Keratinocyte (primary cell): ENCODE measurements around the gene MT4. TPM values are rescaled to one million over a fixed set of nuclear protein-coding genes. Genes with fewer than 3 reads are reported as not detected.

Experiments
- DNase-seq: peaks from one replicate; pipeline ENCODE4 v3.0.0-alpha.2; 2011; ENCODE audit warnings: low read depth, missing footprints, low spot score
- FAIRE-seq: peaks from 2 replicates; lab custom pipeline; 2011; peaks lifted over from hg19 to GRCh38; lab: Jason Lieb, UNC
- H2AFZ ChIP-seq: 2 replicates; pipeline ENCODE4 v1.6.0; 2012; ENCODE audit warnings: low read length, control low read depth, inconsistent platforms; ENCODE audit not compliant: control insufficient read depth
- H3K27ac ChIP-seq: 2 replicates; pipeline ENCODE4 v1.5.1; 2011; ENCODE audit warnings: low read length; ENCODE audit not compliant: control insufficient read depth, insufficient read depth
- H3K27me3 ChIP-seq: 3 replicates; pipeline ENCODE4 v1.6.0; 2011; ENCODE audit warnings: low read length; ENCODE audit not compliant: control insufficient read depth, insufficient read depth; ENCODE audit errors: extremely low read depth
- H3K36me3 ChIP-seq, 2 experiments: 2 replicates in 1 of 2; 3 replicates in 1 of 2; pipeline ENCODE4 v1.5.1; 2011; ENCODE audit warnings: low read length in 2 of 2, mild to moderate bottlenecking in 1 of 2; ENCODE audit not compliant: control insufficient read depth in 2 of 2, insufficient read depth in 2 of 2; ENCODE audit errors: extremely low read depth in 1 of 2
- H3K4me1 ChIP-seq: 3 replicates; pipeline ENCODE4 v1.5.1; 2011; ENCODE audit warnings: low read length; ENCODE audit not compliant: control insufficient read depth, insufficient read depth; ENCODE audit errors: extremely low read depth
- H3K4me2 ChIP-seq: 3 replicates; pipeline ENCODE4 v1.6.0; 2011; ENCODE audit warnings: low read depth, low read length; ENCODE audit not compliant: control insufficient read depth, insufficient read depth; ENCODE audit errors: extremely low read depth
- H3K4me3 ChIP-seq, 3 experiments: fragments of 200-600 bp in 1 of 3; sonication (generic) in 1 of 3; 2 replicates in 2 of 3; 3 replicates in 1 of 3; pipeline ENCODE4 v1.5.1; 2011 to 2016; ENCODE audit warnings: low read length in 3 of 3, mild to moderate bottlenecking in 3 of 3, control low read depth in 2 of 3, inconsistent platforms in 1 of 3, low read depth in 1 of 3, mixed read lengths in 1 of 3, mixed run types in 1 of 3, moderate library complexity in 1 of 3; ENCODE audit not compliant: control insufficient read depth in 2 of 3, insufficient read depth in 2 of 3; ENCODE audit errors: extremely low read depth in 1 of 3
- H3K79me2 ChIP-seq: 2 replicates; pipeline ENCODE4 v1.6.0; 2012; ENCODE audit warnings: low read length; ENCODE audit not compliant: control insufficient read depth, insufficient read depth
- H3K9ac ChIP-seq: 3 replicates; pipeline ENCODE4 v1.6.0; 2011; ENCODE audit warnings: low read length; ENCODE audit not compliant: control insufficient read depth, insufficient read depth; ENCODE audit errors: extremely low read depth
- H3K9me1 ChIP-seq: 3 replicates; pipeline ENCODE4 v1.6.0; 2011; ENCODE audit warnings: low read length; ENCODE audit not compliant: control insufficient read depth, insufficient read depth; ENCODE audit errors: extremely low read depth
- H3K9me3 ChIP-seq: 2 replicates; pipeline ENCODE4 v1.5.1; 2012; ENCODE audit warnings: low read depth, low read length; ENCODE audit not compliant: control insufficient read depth
- H4K20me1 ChIP-seq: 3 replicates; pipeline ENCODE4 v1.6.0; 2011; ENCODE audit warnings: low read length; ENCODE audit not compliant: control insufficient read depth, insufficient read depth; ENCODE audit errors: extremely low read depth
- EZH2 ChIP-seq: IDR thresholded peaks from one replicate; pipeline ENCODE4 v1.6.1; 2012; ENCODE audit warnings: inconsistent platforms, mild to moderate bottlenecking, low read length, moderate library complexity
- dilution Hi-C: fragments of 300-500 bp; cut with MboI; formaldehyde crosslinking; loops from one replicate; pipeline ENCODE4 v1.7.0; 2020; ENCODE audit warnings: low sequenced_read_pairs; ENCODE audit not compliant: extremely low pct_ligation_motif_present
- polyA plus RNA-seq, 5 experiments: library from polyadenylated mRNA; depleted of rRNA in 3 of 5; stranded (reverse) in 3 of 5; stranded (forward) in 1 of 5; unstranded in 1 of 5; fragments of >200 nt; gene quantifications; 1 replicate in 1 of 5; 2 replicates in 3 of 5; 3 replicates in 1 of 5; pipeline versions ENCODE4 v1.2.1 to v1.2.3, GENCODE V29; 2011 to 2012; ENCODE audit warnings: missing spikeins in 2 of 5, low read depth in 1 of 5, low replicate concordance in 1 of 5
- TF ChIP-seq, protein P1 (sequence below), 3 experiments: IDR thresholded peaks in 1 of 3; conservative IDR thresholded peaks in 1 of 3; optimal IDR thresholded peaks in 1 of 3; 2 replicates in 2 of 3; 3 replicates in 1 of 3; pipeline versions ENCODE3 to v1.5.1; 2011; ENCODE audit warnings: low read length in 3 of 3, mild to moderate bottlenecking in 3 of 3, moderate library complexity in 2 of 3, control low read depth in 1 of 3, inconsistent platforms in 1 of 3; ENCODE audit not compliant: insufficient read depth in 2 of 3; ENCODE audit errors: extremely low read depth in 1 of 3

Gene MT4
- polyA plus RNA-seq, 1 donor (not counting 4 experiments of a cell fraction or from before 2014, with no cell fraction given) = 0.77 TPM

DNA sequence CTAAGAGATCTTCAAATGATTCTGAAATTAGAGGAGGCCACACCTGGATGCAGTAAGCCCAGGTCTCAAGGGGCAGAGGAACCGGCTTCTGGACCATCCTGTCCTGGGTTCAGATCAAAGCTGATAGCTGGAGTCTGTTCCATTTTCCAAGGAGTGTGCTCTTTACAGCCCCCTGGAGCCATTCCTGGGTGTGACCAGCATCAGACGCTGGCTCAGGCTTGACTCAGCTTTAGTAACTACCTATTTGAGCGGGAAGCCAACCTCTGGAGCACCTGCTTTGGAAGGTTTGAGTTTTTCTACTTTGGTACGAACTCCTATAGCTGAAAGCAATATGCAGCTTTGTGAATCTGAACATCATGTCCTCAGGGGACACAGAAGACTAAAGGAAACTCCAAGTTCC lies 32.2 kb upstream of the MT4 start:
- FAIRE-seq = peak; percentile 95
- H3K4me2 ChIP-seq = peak overlapping the region; percentile 11
- no peaks in the 10 kb centered on the region for H4K20me1 ChIP-seq
- H3K4me3 ChIP-seq = no peak overlapping the region
- dilution Hi-C loops = no loop called here
- H3K36me3 ChIP-seq = no peaks in the 10 kb centered on the region
- H3K79me2 ChIP-seq = no peaks in the 10 kb centered on the region
- H3K27me3 ChIP-seq = no peaks in the 10 kb centered on the region
- no peaks in the 10 kb centered on the region for H3K9me3 ChIP-seq
- peaks cover 19% of the 10 kb centered on the region for H3K4me1 ChIP-seq
- peak overlapping the region; percentile 27 for H2AFZ ChIP-seq
- no peak for DNase-seq
- TF ChIP-seq EZH2 = no peak
- TF ChIP-seq, protein P1, sequence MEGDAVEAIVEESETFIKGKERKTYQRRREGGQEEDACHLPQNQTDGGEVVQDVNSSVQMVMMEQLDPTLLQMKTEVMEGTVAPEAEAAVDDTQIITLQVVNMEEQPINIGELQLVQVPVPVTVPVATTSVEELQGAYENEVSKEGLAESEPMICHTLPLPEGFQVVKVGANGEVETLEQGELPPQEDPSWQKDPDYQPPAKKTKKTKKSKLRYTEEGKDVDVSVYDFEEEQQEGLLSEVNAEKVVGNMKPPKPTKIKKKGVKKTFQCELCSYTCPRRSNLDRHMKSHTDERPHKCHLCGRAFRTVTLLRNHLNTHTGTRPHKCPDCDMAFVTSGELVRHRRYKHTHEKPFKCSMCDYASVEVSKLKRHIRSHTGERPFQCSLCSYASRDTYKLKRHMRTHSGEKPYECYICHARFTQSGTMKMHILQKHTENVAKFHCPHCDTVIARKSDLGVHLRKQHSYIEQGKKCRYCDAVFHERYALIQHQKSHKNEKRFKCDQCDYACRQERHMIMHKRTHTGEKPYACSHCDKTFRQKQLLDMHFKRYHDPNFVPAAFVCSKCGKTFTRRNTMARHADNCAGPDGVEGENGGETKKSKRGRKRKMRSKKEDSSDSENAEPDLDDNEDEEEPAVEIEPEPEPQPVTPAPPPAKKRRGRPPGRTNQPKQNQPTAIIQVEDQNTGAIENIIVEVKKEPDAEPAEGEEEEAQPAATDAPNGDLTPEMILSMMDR (optimal IDR thresholded peaks at IDR 0.05 in 1 of 3, IDR thresholded peaks at IDR 0.05 in 1 of 3, conservative IDR thresholded peaks at IDR 0.05 in 1 of 3; ENCODE audit: extremely low read depth in 1 of 3, insufficient read depth in 2 of 3, low read length in 3 of 3) = peak; percentile 7 to 51 (median 40)
- no peaks in the 10 kb centered on the region for H3K9me1 ChIP-seq
- no peak overlapping the region for H3K27ac ChIP-seq
- no peak overlapping the region for H3K9ac ChIP-seq

DNA sequence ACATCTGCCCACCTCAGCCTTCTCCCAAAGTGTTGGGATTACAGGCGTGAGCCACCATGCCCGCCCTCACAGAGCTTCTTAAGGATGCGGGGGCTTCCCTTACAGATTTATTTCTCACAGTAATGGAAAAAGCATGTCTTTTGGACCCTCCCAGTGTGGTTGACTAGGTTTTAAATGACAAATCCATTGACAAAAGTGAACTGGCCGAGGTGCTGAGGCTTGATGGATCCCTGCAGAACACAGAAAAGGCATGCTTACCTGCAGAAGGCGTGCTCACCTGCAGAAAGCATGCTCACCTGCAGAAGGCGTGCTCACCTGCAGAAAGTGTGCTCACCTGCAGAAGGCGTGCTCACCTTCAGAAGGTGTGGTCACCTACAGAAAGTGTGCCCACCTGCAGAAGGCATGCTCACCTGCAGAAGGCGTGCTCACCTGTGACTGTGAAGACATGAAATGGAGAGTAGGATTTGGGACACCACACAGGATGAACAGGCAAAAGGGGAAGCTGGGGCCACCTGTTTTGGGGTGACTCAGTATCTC lies 30.0 kb upstream of the MT4 start:
- Histone ChIP-seq H3K27me3 (no peaks in the 10 kb centered on the region), H3K27ac (no peak overlapping the region), H3K4me1 (peaks cover 19% of the 10 kb centered on the region), H3K9ac (no peak overlapping the region), H2AFZ (no peak overlapping the region), H3K4me2 (no peak overlapping the region), H3K9me3 (no peaks in the 10 kb centered on the region), H3K36me3 (no peaks in the 10 kb centered on the region), H4K20me1 (no peaks in the 10 kb centered on the region), H3K4me3 (no peak overlapping the region), H3K79me2 (no peaks in the 10 kb centered on the region), H3K9me1 (no peaks in the 10 kb centered on the region)
- FAIRE-seq = no peak
- dilution Hi-C loops = no loop called here
- TF ChIP-seq, protein P1 (optimal IDR thresholded peaks at IDR 0.05 in 1 of 3, IDR thresholded peaks at IDR 0.05 in 1 of 3, conservative IDR thresholded peaks at IDR 0.05 in 1 of 3; ENCODE audit: extremely low read depth in 1 of 3, insufficient read depth in 2 of 3, low read length in 3 of 3) = peak in 1 of 3 experiments; percentile 39
- no peak for TF ChIP-seq EZH2
- DNase-seq = no peak
